HCT116 (cell line): ENCODE results near the gene GPR39. TPM values are rescaled to one million over a fixed set of nuclear protein-coding genes. Genes with fewer than 3 reads are reported as not detected.

Experiments
- ATAC-seq: fragments of 200-7000 bp; cut with Tn5 transposase; 2 replicates; pipeline ENCODE4 v1.9.1; 2020; ENCODE audit warnings: mild to moderate bottlenecking, moderate library complexity
- BruUV-seq: library from RNA; stranded (reverse); fragments of 400-500 nt; replicated peaks from 2 replicates; lab custom pipeline; 2021; lab: Mats Ljungman, UMichigan
- CTCF ChIA-PET: fragments of 300-600 bp; sonication (Branson Sonifier 250); formaldehyde crosslinking; loops from one replicate; lab custom pipeline; 2021; ENCODE audit warnings: antibody characterized with exemption; lab: Charles Lee
- POLR2A ChIA-PET: fragments of 300-600, 350-600 bp; sonication (Branson Sonifier 250); formaldehyde crosslinking; loops from one replicate; lab custom pipeline; 2021; ENCODE audit warnings: antibody characterized with exemption; lab: Charles Lee
- RAD21 ChIA-PET, 2 experiments: fragments of 300-600 bp; sonication (Branson Sonifier 250); formaldehyde crosslinking; loops; one replicate each; lab custom pipeline; 2023; ENCODE audit warnings: low total read pairs in 2 of 2; ENCODE audit not compliant: uncharacterized antibody in 2 of 2, unreplicated experiment in 2 of 2, low non-redundant PET in 1 of 2; lab: Charles Lee
- DNase-seq: peaks from one replicate; pipeline ENCODE4 v3.0.0-alpha.2; 2010; ENCODE audit warnings: low read depth, low spot score
- H2AFZ ChIP-seq: fragments of 200-600 bp; shearing (Covaris generic), sonication (generic); 2 replicates; pipeline ENCODE4 v1.6.1; 2017; ENCODE audit warnings: low read depth, mixed run types, mixed read lengths, antibody characterized with exemption, low read length; ENCODE audit not compliant: poor library complexity, severe bottlenecking
- H3K27ac ChIP-seq: 2 replicates; pipeline ENCODE4 v1.5.1; 2012; ENCODE audit warnings: low read depth, low read length
- H3K27me3 ChIP-seq: fragments of 200-600 bp; sonication (generic); 2 replicates; pipeline ENCODE4 v1.6.1; 2016; ENCODE audit warnings: mixed run types, low read length, mixed read lengths; ENCODE audit not compliant: insufficient read depth
- H3K36me3 ChIP-seq, 2 experiments: fragments of 200-500 bp in 1 of 2; fragments of 200-600 bp in 1 of 2; sonication (Bioruptor generic) in 1 of 2; sonication (generic) in 1 of 2; 2 replicates each; pipeline versions ENCODE4 v1.5.1 to v1.6.1; 2014 to 2016; ENCODE audit warnings: low read length in 2 of 2, inconsistent platforms in 1 of 2, mixed read lengths in 1 of 2, mixed run types in 1 of 2; ENCODE audit not compliant: insufficient read depth in 2 of 2, control insufficient read depth in 1 of 2
- H3K4me1 ChIP-seq, 2 experiments: fragments of 200-600 bp in 1 of 2; sonication (generic) in 1 of 2; 2 replicates each; pipeline versions ENCODE4 v1.5.1 to v1.6.1; 2012 to 2017; ENCODE audit warnings: low read length in 2 of 2, inconsistent platforms in 1 of 2, mild to moderate bottlenecking in 1 of 2, mixed read lengths in 1 of 2, mixed run types in 1 of 2, moderate library complexity in 1 of 2; ENCODE audit not compliant: insufficient read depth in 2 of 2, control insufficient read depth in 1 of 2
- H3K4me2 ChIP-seq: fragments of 200-600 bp; sonication (generic); 2 replicates; pipeline ENCODE4 v1.6.1; 2017; ENCODE audit warnings: mixed run types, low read length, mixed read lengths
- H3K4me3 ChIP-seq, 2 experiments: fragments of 200-600 bp in 1 of 2; sonication (generic) in 1 of 2; replicated peaks in 1 of 2; 2 replicates each; pipeline ENCODE4 v1.5.1; 2011 to 2016; ENCODE audit warnings: low read length in 2 of 2, control low read depth in 1 of 2, low read depth in 1 of 2, mild to moderate bottlenecking in 1 of 2, mixed read lengths in 1 of 2, mixed run types in 1 of 2
- H3K79me2 ChIP-seq: fragments of 200-600 bp; sonication (generic); 2 replicates; pipeline ENCODE4 v1.6.1; 2017; ENCODE audit warnings: mild to moderate bottlenecking, mixed run types, low read length, moderate library complexity, mixed read lengths; ENCODE audit not compliant: insufficient read depth
- H3K9ac ChIP-seq: fragments of 200-600 bp; sonication (generic); 2 replicates; pipeline ENCODE4 v1.6.1; 2016; ENCODE audit warnings: low read length, mixed read lengths
- H3K9me2 ChIP-seq: fragments of 200-600 bp; sonication (generic), shearing (Covaris generic); 2 replicates; pipeline ENCODE4 v1.6.1; 2017; ENCODE audit warnings: mixed run types, mild to moderate bottlenecking, moderate library complexity; ENCODE audit not compliant: insufficient read depth
- H3K9me3 ChIP-seq, 2 experiments: fragments of 200-500 bp in 1 of 2; fragments of 200-600 bp in 1 of 2; sonication (Bioruptor generic) in 1 of 2; sonication (generic) in 1 of 2; 2 replicates each; pipeline ENCODE4 v1.6.1; 2014 to 2017; ENCODE audit warnings: low read length in 2 of 2, mixed read lengths in 2 of 2, inconsistent platforms in 1 of 2, low read depth in 1 of 2, mild to moderate bottlenecking in 1 of 2, mixed run types in 1 of 2, moderate library complexity in 1 of 2; ENCODE audit not compliant: control insufficient read depth in 1 of 2, insufficient read depth in 1 of 2
- H4K20me1 ChIP-seq: fragments of 200-600 bp; sonication (generic), shearing (Covaris generic); 2 replicates; pipeline ENCODE4 v1.6.1; 2017; ENCODE audit warnings: mixed run types, mild to moderate bottlenecking, moderate library complexity; ENCODE audit not compliant: insufficient read depth
- CBX3 ChIP-seq: IDR thresholded peaks from 2 replicates; pipeline ENCODE4 v1.6.1; 2012; ENCODE audit warnings: low read depth
- CEBPB ChIP-seq: IDR thresholded peaks from 2 replicates; pipeline ENCODE4 v1.6.1; 2012; ENCODE audit warnings: low read depth
- EGR1 ChIP-seq: IDR thresholded peaks from 2 replicates; pipeline ENCODE4 v1.6.1; 2012; ENCODE audit warnings: low read depth
- ELF1 ChIP-seq: IDR thresholded peaks from 2 replicates; pipeline ENCODE4 v1.6.1; 2012; ENCODE audit warnings: low read depth, borderline replicate concordance
- EZH2 ChIP-seq: fragments of 200-600 bp; sonication (generic); IDR thresholded peaks from 2 replicates; pipeline ENCODE4 v1.6.1; 2017; ENCODE audit warnings: antibody characterized with exemption, mixed run types
- EZH2phosphoT487 ChIP-seq: fragments of 200-600 bp; IDR thresholded peaks from 2 replicates; pipeline ENCODE4 v1.6.1; 2018; ENCODE audit warnings: antibody characterized with exemption, borderline replicate concordance
- FOSL1 ChIP-seq: IDR thresholded peaks from 2 replicates; pipeline ENCODE4 v1.6.1; 2012; ENCODE audit warnings: low read depth
- JUND ChIP-seq: IDR thresholded peaks from 2 replicates; pipeline ENCODE4 v1.6.1; 2012
- POLR2A ChIP-seq: IDR thresholded peaks from 2 replicates; pipeline ENCODE4 v1.7.0; 2011; ENCODE audit warnings: borderline replicate concordance; ENCODE audit not compliant: insufficient read depth, insufficient read length; ENCODE audit errors: extremely low read depth
- POLR2AphosphoS5 ChIP-seq: IDR thresholded peaks from 2 replicates; pipeline ENCODE4 v1.6.1; 2011; ENCODE audit warnings: mild to moderate bottlenecking, low read depth, low read length, moderate library complexity
- RAD21 ChIP-seq: IDR thresholded peaks from 2 replicates; pipeline ENCODE4 v1.6.1; 2012; ENCODE audit warnings: low read depth, mild to moderate bottlenecking
- SIN3A ChIP-seq: IDR thresholded peaks from 2 replicates; pipeline ENCODE4 v1.6.1; 2012; ENCODE audit warnings: low read depth
- SP1 ChIP-seq: IDR thresholded peaks from 2 replicates; pipeline ENCODE4 v1.6.1; 2012; ENCODE audit warnings: low read depth
- SRF ChIP-seq: IDR thresholded peaks from 2 replicates; pipeline ENCODE4 v1.6.1; 2012; ENCODE audit warnings: low read depth
- TCF7L2 ChIP-seq: IDR thresholded peaks from 2 replicates; pipeline ENCODE4 v1.7.0; 2011; ENCODE audit warnings: borderline replicate concordance, inconsistent platforms; ENCODE audit not compliant: insufficient read depth, insufficient read length; ENCODE audit errors: extremely low read depth
- YY1 ChIP-seq: IDR thresholded peaks from 2 replicates; pipeline ENCODE4 v1.6.1; 2011; ENCODE audit warnings: low read length, low read depth, moderate library complexity, mild to moderate bottlenecking; ENCODE audit not compliant: insufficient replicate concordance; ENCODE audit errors: extremely low read depth
- ZFX ChIP-seq: fragments of 450-650 bp; IDR thresholded peaks from 2 replicates; pipeline ENCODE4 v1.6.1; 2017
- ZNF274 ChIP-seq: fragments of 200-500 bp; sonication (Bioruptor generic); IDR thresholded peaks from 2 replicates; pipeline ENCODE4 v1.6.1; 2014; ENCODE audit warnings: mild to moderate bottlenecking, low read depth, low read length, inconsistent platforms
- intact Hi-C: fragments of 100-400 bp; cut with micrococcal nuclease; formaldehyde crosslinking; loops from 2 replicates; pipeline ENCODE4 v1.10.0; 2022
- total RNA-seq: library from RNA; stranded (reverse); gene quantifications from one replicate; pipeline ENCODE4 v1.2.1, GENCODE V29; 2021; ENCODE audit not compliant: unreplicated experiment
- TF ChIP-seq, protein P1 (sequence below): IDR thresholded peaks from 2 replicates; pipeline ENCODE4 v1.6.1; 2012
- TF ChIP-seq, protein P2 (sequence below): IDR thresholded peaks from 2 replicates; pipeline ENCODE4 v1.6.1; 2012

Gene GPR39
- total RNA-seq, 1 experiment from 2014 or later: 5.1 TPM

DNA sequence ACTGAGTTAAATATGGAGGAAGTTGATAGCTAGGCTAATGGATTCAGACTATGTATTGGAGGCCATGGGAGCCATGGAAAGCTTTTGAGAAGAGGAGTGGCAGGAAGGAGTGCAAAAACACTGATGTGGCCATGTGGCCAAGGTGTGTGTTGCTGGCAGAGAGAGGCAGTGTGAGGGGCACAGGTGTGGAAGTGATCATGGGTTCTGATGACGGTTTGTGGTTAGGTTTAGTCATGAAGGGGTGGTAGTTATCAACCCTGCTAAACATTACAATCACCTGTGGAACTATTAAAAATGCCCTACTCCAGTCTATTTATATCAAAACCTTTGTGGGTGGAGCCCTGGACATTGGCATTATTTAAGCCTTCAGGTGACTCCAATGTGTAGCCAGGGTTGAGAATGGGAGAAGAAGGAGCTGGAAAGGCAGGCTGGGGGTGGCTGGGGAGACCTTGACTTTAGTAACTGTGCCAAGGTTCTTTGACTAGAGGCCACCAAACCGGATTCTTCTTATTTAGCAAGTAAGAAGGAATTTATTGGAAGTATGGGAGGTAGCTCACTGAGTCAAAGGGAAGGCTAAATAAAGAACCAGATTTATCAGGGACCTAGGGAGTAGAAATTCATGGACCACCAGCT, 13.5 kb downstream of the GPR39 start:
- ChIA-PET POLR2A (no interaction called here), RAD21 (no interaction called here), CTCF (interaction anchor here (0.9 kb wide), 1 partner anchor 10 kb away, joined by 4 read pairs; no protein-coding TSS in a partner anchor)
- H3K36me3 ChIP-seq: no peaks in the 10 kb centered on the region
- peak overlapping the region; percentile 58 for H3K4me2 ChIP-seq
- BruUV-seq: no TSS peak
- no peak overlapping the region for H3K9ac ChIP-seq
- no peak overlapping the region for H3K27ac ChIP-seq
- H3K4me1 ChIP-seq: peaks cover 0 to 27% of the 10 kb centered on the region in 2 experiments; a peak in 2 of 4 replicates
- H2AFZ ChIP-seq: no peak overlapping the region
- no peaks in the 10 kb centered on the region for H3K27me3 ChIP-seq
- H3K4me3 ChIP-seq: peak overlapping the region in 1 of 2 experiments; percentile 18; a peak in 1 of 4 replicates
- no peaks in the 10 kb centered on the region for H4K20me1 ChIP-seq
- H3K9me3 ChIP-seq: no peaks in the 10 kb centered on the region
- ATAC-seq: no peak; the same call in 1 of the 2 replicates
- TF ChIP-seq JUND: no peak
- no peak for TF ChIP-seq YY1
- TF ChIP-seq TCF7L2: no peak
- no peak for TF ChIP-seq SRF
- TF ChIP-seq CEBPB: no peak
- TF ChIP-seq ELF1: no peak
- no peak for TF ChIP-seq FOSL1
- no peak for TF ChIP-seq EZH2
- TF ChIP-seq, protein P1, sequence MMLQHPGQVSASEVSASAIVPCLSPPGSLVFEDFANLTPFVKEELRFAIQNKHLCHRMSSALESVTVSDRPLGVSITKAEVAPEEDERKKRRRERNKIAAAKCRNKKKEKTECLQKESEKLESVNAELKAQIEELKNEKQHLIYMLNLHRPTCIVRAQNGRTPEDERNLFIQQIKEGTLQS: no peak
- no peak for TF ChIP-seq RAD21
- TF ChIP-seq POLR2AphosphoS5: no peak
- no peak for TF ChIP-seq ZFX
- no peak for TF ChIP-seq EZH2phosphoT487
- TF ChIP-seq SP1: no peak
- no peak for TF ChIP-seq ZNF274
- TF ChIP-seq CBX3: no peak
- TF ChIP-seq EGR1: no peak
- no peak for TF ChIP-seq POLR2A
- TF ChIP-seq, protein P2, sequence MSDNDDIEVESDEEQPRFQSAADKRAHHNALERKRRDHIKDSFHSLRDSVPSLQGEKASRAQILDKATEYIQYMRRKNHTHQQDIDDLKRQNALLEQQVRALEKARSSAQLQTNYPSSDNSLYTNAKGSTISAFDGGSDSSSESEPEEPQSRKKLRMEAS: no peak
- no peak for TF ChIP-seq SIN3A
- DNase-seq: no peak
- no peaks in the 10 kb centered on the region for H3K79me2 ChIP-seq
- intact Hi-C loops: no loop called here
- H3K9me2 ChIP-seq: no peaks in the 10 kb centered on the region
